HG03378 (cell line): ENCODE data around the gene SSBP4.

Source experiments
- ATAC-seq: cut with Tn5 transposase; IDR thresholded peaks from one replicate; pipeline ENCODE4 v1.9.1; 2021; ENCODE audit warnings: mild to moderate bottlenecking, moderate library complexity; ENCODE audit not compliant: unreplicated experiment

The SSBP4 gene

GRCh38 chr19:18481505-18482222 is 62.5 kb downstream of the SSBP4 start:
- ATAC-seq, result no peak

GRCh38 chr19:18483119-18483890 is 64.1 kb downstream of the SSBP4 start:
- ATAC-seq, result no peak
